H54 (cell line): ENCODE measurements around the gene HYAL3.
"Not testable (repeated sequence)": the region's sequence is repeated elsewhere in the genome, so short reads cannot be mapped to it uniquely, and the experiment has no call there.

Experiments used
- DNase-seq: peaks from one replicate; pipeline ENCODE4 v3.0.0; 2011; ENCODE audit warnings: low spot score, mixed read lengths; ENCODE audit not compliant: insufficient read length
- FAIRE-seq: peaks from 3 replicates; lab custom pipeline; 2011; peaks lifted over from hg19 to GRCh38; lab: Jason Lieb, UNC
- POLR2A ChIP-seq: IDR thresholded peaks from 2 replicates; pipeline ENCODE4 v1.6.1; 2011; ENCODE audit warnings: low read depth, mild to moderate bottlenecking, low read length

Gene HYAL3

DNA sequence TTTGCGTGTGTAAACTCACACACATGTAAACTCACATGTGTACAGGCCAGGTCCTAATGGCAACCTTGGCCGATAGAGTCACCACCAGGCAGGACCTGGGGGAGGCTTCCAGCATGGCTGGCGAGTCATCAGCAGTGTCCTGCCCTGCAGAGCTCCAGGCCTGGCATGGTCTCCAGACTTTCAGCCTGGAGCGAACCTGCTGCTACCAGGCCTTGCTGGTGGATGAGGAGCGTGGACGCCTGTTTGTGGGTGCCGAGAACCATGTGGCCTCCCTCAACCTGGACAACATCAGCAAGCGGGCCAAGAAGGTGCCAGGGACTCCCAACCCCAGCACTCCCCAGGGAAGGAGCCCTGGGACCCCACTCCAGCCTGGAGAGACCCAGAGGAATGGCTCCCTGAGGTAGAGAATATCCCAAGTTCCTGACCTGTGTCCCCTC lies 29.2 kb downstream of the HYAL3 start:
- no peak for TF ChIP-seq POLR2A
- FAIRE-seq (peak; percentile 71), DNase-seq (peak; percentile 90)

- no peak for TF ChIP-seq POLR2A
- FAIRE-seq, result no peak
Measured at GRCh38 chr3:50269460-50269859, 29.7 kb downstream of the HYAL3 start.

GRCh38 chr3:50268703-50269451 lies 30.3 kb downstream of the HYAL3 start, which contains the start of gene SEMA3B:
Gene SEMA3B, plus strand, starts transcription at chr3:50269147. Its CDS starts 94 bp downstream, at chr3:50269241.
- FAIRE-seq, result no peak
- no peak for TF ChIP-seq POLR2A
- DNase-seq, result peak; percentile 91

More at GRCh38 chr3:50269460-50269859, 29.7 kb downstream of the HYAL3 start:
- no peak for DNase-seq

DNA sequence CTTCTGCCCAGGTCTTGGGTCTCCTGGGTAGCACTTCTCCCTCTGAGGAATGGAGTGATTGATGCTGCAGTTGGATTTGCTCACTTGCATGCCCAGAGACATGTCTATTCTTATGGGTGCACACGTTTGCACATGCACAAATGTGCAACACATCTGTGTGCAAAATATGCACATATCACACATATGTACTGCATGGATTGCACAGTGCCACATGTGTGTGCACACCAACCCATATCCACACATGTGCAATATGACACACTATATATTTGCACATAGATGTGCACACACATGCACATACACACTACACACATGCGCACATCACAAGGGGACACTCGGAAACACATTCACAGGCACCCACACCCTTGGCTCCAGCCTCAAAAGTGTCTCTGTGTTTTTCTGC lies 30.9 kb downstream of the HYAL3 start:
- FAIRE-seq, result no peak

DNA sequence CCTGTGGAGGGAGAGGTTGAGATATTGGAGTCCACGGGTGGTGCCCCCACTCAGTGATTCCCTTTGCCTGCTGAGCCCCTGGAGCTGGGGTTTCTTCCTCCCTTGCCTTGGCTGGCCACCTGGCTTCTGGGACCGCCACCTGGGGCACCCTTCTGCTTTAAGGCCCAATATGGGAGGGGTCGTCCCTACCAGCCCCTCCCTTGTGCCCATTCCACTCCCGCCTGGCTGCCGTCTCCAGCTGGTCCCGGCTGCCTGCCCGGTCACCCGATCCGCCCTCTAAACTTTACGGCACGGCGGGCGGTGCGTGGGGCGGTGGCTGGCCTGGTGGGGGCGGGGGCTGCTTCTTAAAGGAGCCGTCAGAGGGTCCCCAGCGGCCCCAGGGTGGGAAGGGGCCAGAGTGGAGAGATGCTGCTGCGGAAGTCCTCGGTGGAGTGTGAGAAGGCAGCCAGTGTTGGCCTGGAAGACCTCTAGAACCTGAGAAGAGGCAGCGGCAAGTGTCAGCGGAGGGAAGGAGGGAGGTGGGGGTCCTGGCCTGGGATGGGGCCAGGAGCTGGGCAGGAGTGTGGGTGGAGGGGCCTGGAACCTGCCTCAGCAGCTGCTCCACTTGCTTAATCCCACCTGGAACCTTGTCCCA lies 31.8 kb downstream of the HYAL3 start:
- FAIRE-seq, result no peak
- DNase-seq, result no peak
- TF ChIP-seq POLR2A, result 0 out of 2 replicates have a peak, but pooled peaks have one; percentile 10

More for the DNA sequence above, 30.9 kb downstream of the HYAL3 start:
- TF ChIP-seq POLR2A, result no peak
- no peak for DNase-seq

DNA sequence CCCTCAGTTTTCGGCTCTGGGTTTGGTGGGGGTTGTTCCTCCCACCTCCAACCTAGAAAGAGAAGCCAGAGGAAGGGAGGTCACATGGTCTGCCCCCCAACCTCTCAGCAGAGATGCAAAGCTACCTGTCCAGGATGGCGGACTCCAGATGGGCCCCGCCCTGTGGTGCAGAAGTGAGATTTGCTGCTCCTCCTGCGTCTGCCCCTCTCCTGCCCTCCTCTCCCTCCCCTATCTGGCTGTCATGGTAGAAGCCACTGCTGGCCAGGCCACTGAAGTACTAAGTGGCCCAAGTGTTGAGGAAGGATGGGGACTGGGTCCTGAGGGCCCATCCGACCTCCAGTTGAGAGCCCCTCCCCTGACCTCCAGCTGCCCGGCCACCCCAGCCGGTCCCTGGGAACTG lies 32.4 kb downstream of the HYAL3 start:
- DNase-seq (no peak), FAIRE-seq (no peak)
- no peak for TF ChIP-seq POLR2A

DNA sequence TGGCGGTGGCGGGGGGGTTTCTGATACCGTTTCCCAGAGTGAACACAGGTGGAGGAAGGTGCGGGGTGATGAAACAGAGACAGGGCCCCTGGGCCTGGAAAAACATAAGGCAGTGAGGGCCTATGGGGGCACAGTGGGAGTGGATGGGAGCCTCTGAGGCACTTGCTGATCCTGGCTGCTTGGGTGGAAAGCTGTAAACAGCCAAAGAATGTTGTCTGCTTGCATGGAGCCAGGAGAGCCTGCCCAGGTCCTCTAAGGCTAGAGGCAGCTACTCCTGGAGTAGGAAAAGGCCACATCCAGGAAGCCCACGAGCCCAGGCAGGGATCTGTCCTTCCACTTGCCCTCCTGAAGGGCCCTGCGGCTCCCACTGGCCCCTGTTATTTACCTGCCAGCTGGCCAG lies 33.2 kb downstream of the HYAL3 start:
- no peak for FAIRE-seq
- no peak for TF ChIP-seq POLR2A
- no peak for DNase-seq

GRCh38 chr3:50265571-50265970 lies 33.6 kb downstream of the HYAL3 start:
- TF ChIP-seq POLR2A, result no peak
- FAIRE-seq, result no peak
- no peak for DNase-seq

- TF ChIP-seq POLR2A, result no peak
- no peak for FAIRE-seq
- DNase-seq, result no peak
Measured at GRCh38 chr3:50264964-50265485, 34.2 kb downstream of the HYAL3 start.

GRCh38 chr3:50264383-50264963 lies 34.7 kb downstream of the HYAL3 start:
- no peak for TF ChIP-seq POLR2A
- FAIRE-seq (no peak), DNase-seq (peak; percentile 92)

DNA sequence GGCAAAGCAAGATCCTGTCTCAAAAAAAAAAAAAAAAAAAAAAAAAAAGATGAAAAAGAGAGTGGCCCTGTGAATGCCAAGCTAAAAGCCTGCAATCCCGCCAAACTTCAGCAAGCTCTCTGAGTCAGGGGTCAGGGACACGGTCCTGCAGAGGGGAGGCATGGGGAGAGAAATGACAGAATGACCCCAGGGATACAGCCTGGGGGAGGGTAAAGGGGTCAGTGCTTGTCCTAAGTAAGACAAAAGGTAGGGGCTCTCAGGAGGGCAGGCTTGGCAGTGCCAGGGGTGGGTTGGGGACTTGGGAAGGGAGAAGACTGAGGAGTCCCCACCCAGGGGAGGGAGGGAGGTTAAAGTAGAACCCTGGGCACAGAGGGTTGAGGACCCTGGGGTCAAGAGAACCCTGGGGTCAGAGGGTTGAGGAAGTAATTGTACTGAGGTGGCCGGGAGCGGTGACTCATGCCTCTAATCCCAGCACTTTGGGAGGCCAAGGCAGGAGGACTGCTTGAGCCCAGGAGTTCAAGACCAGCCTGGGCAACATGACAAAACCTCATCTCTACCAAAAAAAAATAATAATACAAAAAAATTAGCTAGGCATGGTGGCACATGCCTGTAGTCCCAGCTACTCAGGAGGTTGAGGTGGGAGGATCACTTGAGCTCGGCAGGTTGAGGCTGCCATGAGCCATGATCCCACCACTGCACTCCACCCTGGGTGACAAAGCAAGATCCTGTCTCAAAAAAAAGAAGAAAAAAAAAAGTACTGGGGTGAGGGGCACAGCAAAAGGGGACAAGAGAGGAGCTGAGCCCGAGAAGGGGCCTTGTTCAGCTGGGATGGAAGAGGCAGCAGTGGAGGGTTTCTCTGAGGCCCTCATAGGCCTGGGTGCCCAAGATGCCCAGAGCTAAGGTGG lies 35.5 kb downstream of the HYAL3 start:
- TF ChIP-seq POLR2A, result no peak
- FAIRE-seq, result no peak
- DNase-seq, result no peak

DNA sequence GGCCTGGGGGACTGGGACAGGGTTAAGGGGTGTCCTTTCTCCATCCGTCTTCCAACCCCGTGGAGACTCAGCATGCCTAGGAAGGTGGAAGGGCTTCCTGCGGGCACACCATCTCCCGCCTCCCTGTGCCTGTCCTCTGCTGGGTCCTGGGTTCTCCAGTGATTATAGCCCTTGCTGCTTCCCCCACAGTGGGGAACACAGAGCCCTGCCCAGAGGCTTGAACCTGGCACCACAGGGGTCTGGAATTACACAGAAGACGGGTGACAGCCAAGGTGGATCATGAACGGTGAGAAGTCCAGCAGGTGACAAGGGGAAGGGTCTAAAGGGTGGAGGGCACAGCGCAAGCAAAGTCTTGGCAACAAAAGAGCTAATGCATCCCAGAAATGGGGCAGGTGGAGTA lies 36.4 kb downstream of the HYAL3 start:
- TF ChIP-seq POLR2A, result no peak
- DNase-seq (no peak), FAIRE-seq (no peak)

DNA sequence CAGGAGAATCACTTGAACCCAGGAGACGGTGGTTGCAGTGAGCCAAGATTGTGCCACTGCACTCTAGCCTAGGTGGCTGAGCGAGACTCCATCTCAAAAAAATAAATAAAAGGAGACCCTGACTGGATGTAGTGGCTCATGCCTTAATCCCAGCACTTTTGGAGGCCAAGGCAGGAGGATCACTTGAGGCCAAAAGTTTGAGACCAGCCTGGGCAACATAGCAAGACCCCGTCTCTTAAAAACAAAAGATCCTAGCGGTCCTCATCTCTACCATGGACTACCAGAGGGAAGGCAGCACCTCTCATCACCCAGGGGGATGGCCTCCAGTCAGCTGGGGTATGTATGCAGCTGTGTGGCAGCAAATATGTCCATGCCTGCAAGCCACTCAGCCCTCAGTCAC lies 37.0 kb downstream of the HYAL3 start:
- not testable (repeated sequence) for DNase-seq, FAIRE-seq
